ENCODE data around the gene CDH13.

The CDH13 gene

GRCh38 chr16:83070416-83071209 lies 443.8 kb downstream of the CDH13 start:
- peak in 1 of 3 experiments; percentile 11 for DNase-seq

- DNase-seq: no peak
Observed at GRCh38 chr16:83075956-83076355, 449.2 kb downstream of the CDH13 start.

GRCh38 chr16:83083361-83083760 lies 456.6 kb downstream of the CDH13 start:
- no peak for DNase-seq

GRCh38 chr16:83085660-83086059 lies 458.9 kb downstream of the CDH13 start:
- DNase-seq: peak in 1 of 3 experiments; percentile 52

- no peak for DNase-seq
Observed at GRCh38 chr16:83095941-83096692, 469.3 kb downstream of the CDH13 start.

- no peak for DNase-seq
Observed at GRCh38 chr16:83098536-83098935, 471.8 kb downstream of the CDH13 start.

GRCh38 chr16:83100679-83101078 lies 473.9 kb downstream of the CDH13 start:
- no peak for DNase-seq

- DNase-seq: no peak
Observed at GRCh38 chr16:83102336-83102735, 475.6 kb downstream of the CDH13 start.

GRCh38 chr16:83105279-83106077 lies 478.7 kb downstream of the CDH13 start:
- DNase-seq: no peak

- no peak for DNase-seq
Observed at GRCh38 chr16:83109490-83110125, 482.8 kb downstream of the CDH13 start.

- no peak for DNase-seq
Observed at GRCh38 chr16:83110269-83110668, 483.5 kb downstream of the CDH13 start.

- peak; percentile 23 to 64 (median 33) for DNase-seq
Observed at GRCh38 chr16:83113317-83113716, 486.5 kb downstream of the CDH13 start.

- DNase-seq: no peak
Observed at GRCh38 chr16:83113811-83114210, 487.0 kb downstream of the CDH13 start.

- no peak for DNase-seq
Observed at GRCh38 chr16:83115491-83116232, 488.9 kb downstream of the CDH13 start.

GRCh38 chr16:83116274-83116892 lies 489.6 kb downstream of the CDH13 start:
- no peak for DNase-seq

GRCh38 chr16:83117810-83118209 lies 491.0 kb downstream of the CDH13 start:
- no peak for DNase-seq

GRCh38 chr16:83118365-83118764 lies 491.6 kb downstream of the CDH13 start:
- no peak for DNase-seq

- DNase-seq: no peak
Observed at GRCh38 chr16:83125999-83126568, 499.3 kb downstream of the CDH13 start.

- no peak for DNase-seq
Observed at GRCh38 chr16:83128041-83128440, 501.3 kb downstream of the CDH13 start.

GRCh38 chr16:83130039-83130438 lies 503.3 kb downstream of the CDH13 start:
- peak in 1 of 3 experiments; percentile 3 for DNase-seq

GRCh38 chr16:83134638-83135037 lies 507.9 kb downstream of the CDH13 start:
- no peak for DNase-seq

Measured in NCI-H1417 (cell line).